SIG-M5 treated with dmso at 0.1 percent for 504 hours (cell line): ENCODE data around the gene HACD4.

Source experiments
- DNase-seq: peaks from one replicate; lab custom pipeline; 2025; ENCODE audit not compliant: unreplicated experiment; lab: John Stamatoyannopoulos, UW

Gene HACD4, protein sequence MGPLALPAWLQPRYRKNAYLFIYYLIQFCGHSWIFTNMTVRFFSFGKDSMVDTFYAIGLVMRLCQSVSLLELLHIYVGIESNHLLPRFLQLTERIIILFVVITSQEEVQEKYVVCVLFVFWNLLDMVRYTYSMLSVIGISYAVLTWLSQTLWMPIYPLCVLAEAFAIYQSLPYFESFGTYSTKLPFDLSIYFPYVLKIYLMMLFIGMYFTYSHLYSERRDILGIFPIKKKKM

GRCh38 chr9:21031091-21031807, at the start of gene HACD4:
HACD4 (minus strand) TSS chr9:21031640; CDS start chr9:21031590, 50 bp downstream.
- peak; percentile 14 for DNase-seq

DNA sequence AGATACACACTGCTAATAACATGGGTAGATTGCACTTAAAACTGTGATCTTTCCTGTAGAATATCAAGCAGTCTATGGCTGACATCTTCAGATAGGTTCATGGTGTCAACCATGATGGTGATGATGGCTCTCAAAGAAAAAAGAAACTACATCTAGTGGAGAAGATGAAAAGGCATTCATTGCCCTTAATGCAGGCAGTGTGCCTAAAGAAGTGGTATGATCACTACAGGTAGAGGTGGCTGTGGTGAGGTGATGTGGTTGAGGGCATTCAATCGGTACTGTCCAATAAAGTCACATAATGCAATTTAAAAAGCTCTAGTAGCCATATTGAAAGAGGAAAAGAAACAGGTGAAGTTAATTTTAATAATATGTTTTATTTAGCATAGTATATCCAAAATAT, 49.4 kb upstream of the HACD4 start:
- no peak for DNase-seq

DNA sequence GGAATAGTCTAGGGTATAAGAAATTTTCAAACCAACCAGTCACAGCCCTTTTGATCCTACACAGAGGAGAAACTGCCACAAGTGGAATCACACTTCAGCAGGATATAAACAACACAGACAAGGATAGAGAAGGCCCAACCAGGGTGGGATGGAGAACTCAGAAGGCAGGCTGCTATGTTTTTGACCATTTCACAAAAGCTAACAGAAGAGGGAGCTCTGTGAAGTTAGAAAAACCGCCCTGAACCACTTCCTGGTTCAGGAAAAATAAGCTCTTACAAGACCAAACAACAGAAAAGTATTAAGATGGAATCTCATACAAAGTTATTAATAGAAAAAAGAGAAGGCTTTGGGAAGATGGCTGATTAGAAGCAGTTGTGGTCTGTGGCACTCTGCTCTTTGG, 47.3 kb upstream of the HACD4 start:
- DNase-seq, result peak; percentile 27

DNA sequence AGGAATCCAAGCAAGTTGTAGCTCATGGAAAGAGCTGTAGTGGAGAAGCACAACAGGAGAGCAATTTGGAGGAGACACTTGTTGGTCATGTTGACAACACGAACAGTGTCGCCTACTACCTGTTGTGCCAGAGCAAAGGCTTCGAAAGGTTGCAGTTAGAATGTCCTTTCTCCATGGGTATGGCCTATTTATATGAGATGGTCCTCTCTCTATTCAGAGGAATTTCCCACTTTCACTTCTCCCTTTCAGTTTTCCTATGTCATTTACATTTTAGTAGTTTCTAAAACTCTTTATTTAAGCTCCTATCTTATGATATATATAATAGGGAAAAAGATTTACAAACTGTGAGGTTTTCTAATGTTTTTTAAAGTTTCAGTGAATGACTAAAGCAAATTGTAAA, 46.3 kb upstream of the HACD4 start, which contains the start of gene IFNB1:
TSS of gene IFNB1 (minus strand) at position 162 of the 400 bp plus-strand sequence. CDS start at position 89, 73 bp downstream.
- no peak for DNase-seq

- no peak for DNase-seq
These were observed 44.0 kb upstream of the HACD4 start for GRCh38 chr9:21075484-21075883.

DNA sequence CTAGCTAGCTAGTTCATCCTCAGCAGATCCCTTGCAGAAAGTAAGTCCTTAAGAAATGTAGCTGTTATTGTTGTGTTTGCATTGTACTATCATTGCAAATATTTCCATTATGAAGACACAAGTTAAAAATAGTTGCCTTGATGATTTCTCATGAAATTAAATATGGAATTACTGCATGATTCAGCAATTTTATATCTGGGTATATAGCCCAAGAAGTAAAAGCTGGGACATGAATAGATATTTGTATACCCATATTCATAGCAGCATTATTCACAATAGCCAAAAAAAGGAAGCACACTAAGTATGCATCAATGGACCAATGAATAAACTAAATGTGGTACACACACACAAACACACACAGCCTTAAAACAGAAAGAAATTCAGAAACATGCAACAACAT, 39.5 kb upstream of the HACD4 start:
- no peak for DNase-seq

- no peak for DNase-seq
These were observed 38.7 kb upstream of the HACD4 start for GRCh38 chr9:21070171-21070571.

- no peak for DNase-seq
These were observed 29.6 kb upstream of the HACD4 start for GRCh38 chr9:21060919-21061561.

- no peak for DNase-seq
These were observed 25.5 kb upstream of the HACD4 start for GRCh38 chr9:21056931-21057330.

DNA sequence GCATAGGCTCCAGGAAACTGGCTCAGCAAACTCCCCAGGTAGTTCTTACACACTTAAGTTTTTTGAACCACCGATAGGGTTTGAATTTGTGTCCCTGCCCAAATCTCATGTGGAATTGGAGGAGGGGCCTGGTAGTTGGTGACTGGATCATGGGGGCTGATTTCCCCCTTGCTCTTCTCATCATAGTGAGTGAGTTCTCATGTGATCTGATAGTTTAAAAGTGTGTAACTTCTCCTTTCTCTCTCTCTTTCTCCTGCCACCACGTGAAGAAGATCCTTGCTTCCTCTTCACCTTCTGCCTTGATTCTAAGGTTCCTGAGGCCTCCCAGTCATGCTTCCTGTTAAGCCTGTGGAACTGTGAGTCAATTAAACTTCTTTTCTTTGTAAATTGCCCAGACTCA, 22.4 kb upstream of the HACD4 start:
- no peak for DNase-seq

GRCh38 chr9:21047281-21047691, 15.8 kb upstream of the HACD4 start:
- DNase-seq, result no peak

DNA sequence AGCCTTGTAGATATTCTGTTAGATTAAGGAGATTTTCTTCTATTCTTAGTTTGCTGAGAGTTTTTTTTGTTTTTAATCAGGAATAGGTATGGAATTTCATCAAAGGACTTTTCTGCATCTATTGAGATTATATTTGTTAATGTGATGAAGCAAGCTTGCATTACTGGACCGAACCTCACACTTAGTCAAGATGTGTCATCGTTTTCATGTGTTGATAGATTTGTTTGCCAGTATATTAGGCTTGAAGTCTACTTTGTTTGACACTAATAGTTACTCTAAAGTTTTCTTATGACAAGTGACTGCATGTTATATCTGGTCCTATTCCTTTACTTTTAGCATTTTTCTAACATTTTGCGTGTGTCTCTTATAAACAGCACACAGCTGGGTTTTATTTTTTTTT, 12.4 kb upstream of the HACD4 start:
- DNase-seq, result no peak

GRCh38 chr9:21042466-21042865, 11.0 kb upstream of the HACD4 start:
- DNase-seq, result no peak

DNA sequence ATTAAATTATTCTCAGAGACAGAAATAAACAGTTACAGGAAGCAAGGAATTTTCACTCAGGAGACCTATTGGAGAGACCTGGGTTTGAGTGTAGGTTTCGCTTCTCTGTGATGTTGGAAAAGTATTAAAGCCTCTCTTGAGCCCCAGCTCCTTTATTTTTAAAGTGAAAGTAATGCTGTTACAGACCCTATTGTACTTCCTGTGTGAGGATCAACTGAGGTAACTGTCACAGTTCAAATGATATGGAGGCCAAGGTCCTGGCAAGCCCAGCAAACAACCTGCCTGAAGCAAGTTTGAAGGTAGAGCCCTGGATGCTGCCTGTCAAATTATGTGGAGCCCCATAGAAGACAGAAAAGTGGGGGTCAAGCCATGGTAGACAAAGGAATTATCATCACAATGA, 7.9 kb upstream of the HACD4 start:
- DNase-seq, result no peak

GRCh38 chr9:21037278-21037677, 5.8 kb upstream of the HACD4 start:
- no peak for DNase-seq

GRCh38 chr9:21031808-21032183, 356 bp upstream of the HACD4 start:
- DNase-seq, result no peak

GRCh38 chr9:21030389-21031035, 928 bp downstream of the HACD4 start:
- peak; percentile 82 for DNase-seq

DNA sequence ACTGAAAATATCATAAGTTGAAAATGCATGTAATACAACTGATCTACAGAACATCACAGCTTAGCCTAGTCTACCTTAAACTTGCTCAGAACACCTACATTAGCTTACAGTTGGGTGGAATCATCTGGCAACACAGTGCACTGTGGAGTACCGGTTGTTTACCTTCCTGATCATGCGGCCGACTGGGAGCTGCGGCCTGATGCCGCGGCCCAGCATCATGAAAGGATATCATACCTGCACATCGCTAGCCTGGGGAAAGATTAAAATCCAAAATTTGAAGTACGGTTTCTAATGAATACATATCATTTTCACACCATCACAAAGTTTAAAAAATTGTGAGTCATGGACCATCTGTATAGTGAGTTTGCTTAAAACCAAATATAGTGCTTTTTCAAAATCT, 1.8 kb downstream of the HACD4 start:
- DNase-seq, result no peak

- DNase-seq, result no peak
These were observed 3.0 kb downstream of the HACD4 start for GRCh38 chr9:21028466-21028865.

DNA sequence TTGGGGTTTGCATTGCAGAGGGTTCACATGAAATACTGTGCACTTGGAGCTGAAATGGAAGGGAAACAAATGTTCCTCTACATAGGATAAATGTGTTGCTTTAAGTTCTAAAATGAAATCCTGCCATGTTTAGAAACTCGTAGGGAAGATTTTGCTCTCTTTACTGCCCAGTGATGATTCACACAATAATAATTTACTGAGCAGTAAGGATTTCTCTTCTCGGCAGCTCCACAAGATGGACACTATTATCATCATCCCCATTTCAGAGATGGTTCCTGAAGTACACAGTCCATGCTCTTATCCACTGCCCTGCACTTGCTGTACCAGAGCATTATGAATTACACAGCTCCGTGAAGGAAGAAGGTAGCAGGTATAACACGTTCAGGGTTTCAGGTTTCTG, 4.1 kb downstream of the HACD4 start:
- DNase-seq, result no peak

GRCh38 chr9:21023861-21024260, 7.6 kb downstream of the HACD4 start:
- DNase-seq, result peak; percentile 66

- no peak for DNase-seq
These were observed 13.3 kb downstream of the HACD4 start for GRCh38 chr9:21018177-21018576.
